ENCODE measurements around the gene C6orf62.

DNA sequence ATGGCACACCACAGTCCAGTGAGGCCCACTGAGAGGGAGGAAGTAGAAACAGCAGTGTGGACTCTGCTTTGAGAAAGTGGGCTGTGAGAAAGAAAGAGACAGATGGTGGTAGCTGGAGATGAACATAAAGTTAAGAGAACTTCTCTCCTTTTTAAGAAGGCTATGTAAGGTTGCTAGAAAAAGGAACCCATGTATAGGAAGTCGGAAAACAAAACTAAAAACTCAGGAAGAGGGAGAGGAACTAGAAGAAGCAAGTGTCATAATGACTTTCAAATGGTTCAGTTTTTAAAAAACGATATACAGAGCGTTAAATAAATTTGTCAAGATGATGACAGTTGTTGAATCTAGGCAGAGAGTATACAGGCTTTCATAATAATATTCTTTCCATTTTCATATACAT lies 30.3 kb upstream of the C6orf62 start:
- no peak for TF ChIP-seq EZH2 (IDR thresholded peaks at IDR 0.05)
- TF ChIP-seq POLR2AphosphoS5 (IDR thresholded peaks at IDR 0.05; ENCODE audit: borderline replicate concordance, low read depth, low read length): no peak
- no peak for TF ChIP-seq FOXP2 (optimal IDR thresholded peaks at IDR 0.05; ENCODE audit: control extremely low read depth, extremely low read length, insufficient read depth)
